ENCODE data around the gene SPON1.
"Not testable (repeated sequence)": the region's sequence is repeated elsewhere in the genome, so short reads cannot be mapped to it uniquely, and the experiment has no call there.

Gene SPON1

GRCh38 chr11:14124886-14125285 lies 162.4 kb downstream of the SPON1 start:
- no peak for DNase-seq (ENCODE audit: low read depth in 2 of 2)

GRCh38 chr11:14125529-14125928 lies 163.0 kb downstream of the SPON1 start:
- no peak for DNase-seq (ENCODE audit: low read depth in 2 of 2)

- DNase-seq (ENCODE audit: low read depth in 2 of 2), result no peak
Observed at GRCh38 chr11:14127679-14128078, 165.2 kb downstream of the SPON1 start.

GRCh38 chr11:14132312-14132711 lies 169.8 kb downstream of the SPON1 start:
- DNase-seq (ENCODE audit: low read depth in 2 of 2), result no peak

- no peak for DNase-seq (ENCODE audit: low read depth in 2 of 2)
Observed at GRCh38 chr11:14133381-14133780, 170.9 kb downstream of the SPON1 start.

- DNase-seq (ENCODE audit: low read depth in 2 of 2), result no peak
Observed at GRCh38 chr11:14136561-14136960, 174.0 kb downstream of the SPON1 start.

- DNase-seq (ENCODE audit: low read depth in 2 of 2), result no peak
Observed at GRCh38 chr11:14137284-14137683, 174.8 kb downstream of the SPON1 start.

GRCh38 chr11:14140991-14141390 lies 178.5 kb downstream of the SPON1 start:
- no peak for DNase-seq (ENCODE audit: low read depth in 2 of 2)

- no peak for DNase-seq (ENCODE audit: low read depth in 2 of 2)
Observed at GRCh38 chr11:14141676-14142075, 179.2 kb downstream of the SPON1 start.

- DNase-seq (ENCODE audit: low read depth in 2 of 2), result no peak
Observed at GRCh38 chr11:14144934-14145333, 182.4 kb downstream of the SPON1 start.

GRCh38 chr11:14148653-14149273 lies 186.2 kb downstream of the SPON1 start:
- no peak for DNase-seq (ENCODE audit: low read depth in 2 of 2)

- DNase-seq (ENCODE audit: low read depth in 2 of 2), result no peak
Observed at GRCh38 chr11:14149683-14150082, 187.2 kb downstream of the SPON1 start.

- no peak for DNase-seq (ENCODE audit: low read depth in 2 of 2)
Observed at GRCh38 chr11:14150878-14151277, 188.4 kb downstream of the SPON1 start.

- not testable (repeated sequence) for DNase-seq (ENCODE audit: low read depth in 2 of 2)
Observed at GRCh38 chr11:14154103-14154502, 191.6 kb downstream of the SPON1 start.

- DNase-seq (ENCODE audit: low read depth in 2 of 2), result no peak
Observed at GRCh38 chr11:14158393-14158792, 195.9 kb downstream of the SPON1 start.

- no peak for DNase-seq (ENCODE audit: low read depth in 2 of 2)
Observed at GRCh38 chr11:14163576-14163975, 201.1 kb downstream of the SPON1 start.

- DNase-seq (ENCODE audit: low read depth in 2 of 2), result not testable (repeated sequence)
Observed at GRCh38 chr11:14173679-14174078, 211.2 kb downstream of the SPON1 start.

GRCh38 chr11:14179116-14179820 lies 216.7 kb downstream of the SPON1 start:
- DNase-seq (ENCODE audit: low read depth in 2 of 2), result no peak

- DNase-seq (ENCODE audit: low read depth in 2 of 2), result no peak
Observed at GRCh38 chr11:14181121-14181520, 218.6 kb downstream of the SPON1 start.

- no peak for DNase-seq (ENCODE audit: low read depth in 2 of 2)
Observed at GRCh38 chr11:14182833-14183364, 220.4 kb downstream of the SPON1 start.

GRCh38 chr11:14184028-14184940 lies 221.8 kb downstream of the SPON1 start:
- no peak for DNase-seq (ENCODE audit: low read depth in 2 of 2)

GRCh38 chr11:14185461-14185860 lies 222.9 kb downstream of the SPON1 start:
- no peak for DNase-seq (ENCODE audit: low read depth in 2 of 2)
